Measurements from ENCODE around the gene ADCY2.

GRCh38 chr5:7834982-7835381 lies 439.0 kb downstream of the ADCY2 start:
- TF ChIP-seq CTCF (IDR thresholded peaks at IDR 0.05): no peak
- no peak for TF ChIP-seq POLR2A (IDR thresholded peaks at IDR 0.05)
